Transverse colon (tissue), 4 donors: ENCODE results near the gene IL3RA. TPM values are rescaled to one million over a fixed set of nuclear protein-coding genes. Genes with fewer than 3 reads are reported as not detected.
A peak's percentile ranks its signal among the peaks of the same experiment; 100 is the strongest.

Experiments used
- DNase-seq: peaks from one replicate; pipeline ENCODE4 v3.0.0-alpha.2; 2019
- H3K27ac ChIP-seq, 4 donors: fragments of 200-600 bp; sonication (generic); 2 replicates each; pipeline ENCODE4 v1.5.1; 2016 to 2018; ENCODE audit warnings: inconsistent platforms in 4 of 4
- H3K27me3 ChIP-seq: fragments of 200-600 bp; sonication (generic); 2 replicates; pipeline ENCODE4 v1.5.1; 2017; ENCODE audit warnings: inconsistent platforms
- H3K36me3 ChIP-seq, 4 donors: fragments of 200-600 bp; sonication (generic); 2 replicates each; pipeline ENCODE4 v1.5.1; 2017 to 2019; ENCODE audit warnings: inconsistent platforms in 4 of 4
- H3K4me1 ChIP-seq, 4 donors: fragments of 200-600 bp; sonication (generic); 2 replicates each; pipeline ENCODE4 v1.5.1; 2017 to 2020; ENCODE audit warnings: inconsistent platforms in 4 of 4
- H3K4me3 ChIP-seq, 4 donors: fragments of 200-600 bp; sonication (generic); 1 replicate in 1 of 4; 2 replicates in 3 of 4; pipeline versions ENCODE4 v1.5.1 to v1.6.1; 2017 to 2019; ENCODE audit warnings: inconsistent platforms in 4 of 4
- H3K9me3 ChIP-seq, 2 donors: fragments of 200-600 bp; sonication (generic); 2 replicates each; pipeline ENCODE4 v1.5.1; 2017 to 2019; ENCODE audit warnings: inconsistent platforms in 2 of 2
- CTCF ChIP-seq, 5 experiments: fragments of 200-600 bp in 3 of 5; fragments of 450-650 bp in 2 of 5; sonication (generic) in 3 of 5; IDR thresholded peaks; 1 replicate in 2 of 5; 2 replicates in 3 of 5; pipeline ENCODE4 v1.5.1; 2016 to 2017; ENCODE audit warnings: antibody characterized with exemption in 5 of 5, inconsistent platforms in 3 of 5, mild to moderate bottlenecking in 2 of 5, moderate library complexity in 1 of 5
- EP300 ChIP-seq: sonication (generic); formaldehyde crosslinking; IDR thresholded peaks from one replicate; pipeline ENCODE4 v1.6.1; 2017; ENCODE audit warnings: antibody characterized with exemption, low read depth
- POLR2A ChIP-seq: fragments of 450-650 bp; IDR thresholded peaks from one replicate; pipeline ENCODE4 v1.6.1; 2016; ENCODE audit warnings: antibody characterized with exemption, mild to moderate bottlenecking, moderate library complexity
- POLR2AphosphoS5 ChIP-seq, 3 donors: sonication (generic); formaldehyde crosslinking; IDR thresholded peaks; one replicate each; pipeline ENCODE4 v1.6.1; 2016; ENCODE audit warnings: antibody characterized with exemption in 3 of 3
- WGBS, 2 donors: methylation state at CpG; one replicate each; pipeline ENCODE4 v1.1.5; 2018; ENCODE audit warnings: low coverage in 1 of 2; 5-methylcytosine and 5-hydroxymethylcytosine counted together
- in situ Hi-C, 4 donors: fragments of 200-750 bp; cut with MboI; loops; one replicate each; pipeline versions ENCODE4 v1.15.0 to v1.15.1; 2017; ENCODE audit warnings: low sequenced_read_pairs in 3 of 4, low pct_ligation_motif_present in 1 of 4, low pct_unique_long_range_greater_than_20kb in 1 of 4
- intact Hi-C: fragments of 100-400 bp; cut with DNase I; formaldehyde crosslinking; loops from one replicate; pipeline ENCODE4 v1.15.1; 2023; ENCODE audit warnings: low total_unique reads
- total RNA-seq, 4 donors: library from RNA; depleted of rRNA; stranded (reverse); fragments of >200 nt; gene quantifications; one replicate each; pipeline ENCODE4 v1.1.0, GENCODE V29; 2016

IL3RA gene
- total RNA-seq = 10 to 100 TPM in 1 of 4 donors, 1 to 10 TPM in 3; 3.0 to 11.1 (median 5.8) TPM

GRCh38 chrX:1336331-1336943 is at the start of gene IL3RA:
Gene IL3RA (plus strand): TSS chrX:1336785. CDS start chrX:1341766, 4,981 bp downstream.
- peak within 1 kb of the TSS; percentile 3 to 53 (median 30) for H3K4me3 ChIP-seq
- intact Hi-C loops = no loop called here
- DNase-seq = peak; percentile 57
- in situ Hi-C loops = no loop called here
- no peaks in the 10 kb centered on the region for H3K36me3 ChIP-seq
- H3K27ac ChIP-seq = peak within 1 kb of the TSS; percentile 39 to 65 (median 49)
- peak in 2 of 3 donors; percentile 15 to 40 for TF ChIP-seq POLR2AphosphoS5 (IDR thresholded peaks at IDR 0.05)
- no peak for TF ChIP-seq POLR2A
- TF ChIP-seq EP300 = no peak
- H3K27me3 ChIP-seq = no peaks in the 10 kb centered on the region
- WGBS, 2 donors = 6 to 7% methylated on average over 7 to 14 of the region's 14 CpGs
- peaks cover 0 to 11% (median 0%) of the 10 kb centered on the region in 4 donors for H3K4me1 ChIP-seq
- H3K9me3 ChIP-seq = peaks cover 4 to 7% of the 10 kb centered on the region in 2 donors

GRCh38 chrX:1289535-1289934 is 47.0 kb upstream of the IL3RA start:
- no peak overlapping the region for H3K27ac ChIP-seq
- TF ChIP-seq EP300 (no peak), POLR2AphosphoS5 (IDR thresholded peaks at IDR 0.05) (no peak), CTCF (IDR thresholded peaks at IDR 0.05) (no peak), POLR2A (no peak)
- 58 to 63% methylated on average over 1 of the region's 1 CpG for WGBS, 2 donors
- no peaks in the 10 kb centered on the region for H3K36me3 ChIP-seq
- H3K27me3 ChIP-seq = no peaks in the 10 kb centered on the region
- no peak for DNase-seq
- in situ Hi-C loops = no loop called here
- H3K4me3 ChIP-seq = no peak overlapping the region
- no peaks in the 10 kb centered on the region for H3K4me1 ChIP-seq
- intact Hi-C loops = no loop called here
- H3K9me3 ChIP-seq = no peaks in the 10 kb centered on the region

- H3K4me1 ChIP-seq = no peaks in the 10 kb centered on the region
- no peaks in the 10 kb centered on the region for H3K36me3 ChIP-seq
- 81 to 85% methylated on average over 9 of the region's 9 CpGs for WGBS, 2 donors
- DNase-seq = no peak
- H3K9me3 ChIP-seq = no peaks in the 10 kb centered on the region
- no peak overlapping the region for H3K4me3 ChIP-seq
- intact Hi-C loops (no loop called here), in situ Hi-C loops (no loop called here)
- no peaks in the 10 kb centered on the region for H3K27me3 ChIP-seq
- H3K27ac ChIP-seq = no peak overlapping the region
- TF ChIP-seq CTCF (IDR thresholded peaks at IDR 0.05) (no peak), EP300 (no peak), POLR2A (no peak), POLR2AphosphoS5 (IDR thresholded peaks at IDR 0.05) (no peak)
Observed at GRCh38 chrX:1291110-1291740, 45.4 kb upstream of the IL3RA start.

GRCh38 chrX:1292575-1293290 is 43.9 kb upstream of the IL3RA start:
- intact Hi-C loops = no loop called here
- Histone ChIP-seq H3K4me3 (no peak overlapping the region), H3K36me3 (no peaks in the 10 kb centered on the region), H3K9me3 (no peaks in the 10 kb centered on the region), H3K27me3 (no peaks in the 10 kb centered on the region), H3K4me1 (no peaks in the 10 kb centered on the region), H3K27ac (no peak overlapping the region)
- WGBS, 2 donors = 55 to 67% methylated on average over 3 to 22 of the region's 22 CpGs
- TF ChIP-seq POLR2A = no peak
- DNase-seq = no peak
- in situ Hi-C loops = no loop called here
